ENCODE data around the gene AKIRIN2.
"Not testable (repeated sequence)": the region's sequence is repeated elsewhere in the genome, so short reads cannot be mapped to it uniquely, and the experiment has no call there.

AKIRIN2 gene

DNA sequence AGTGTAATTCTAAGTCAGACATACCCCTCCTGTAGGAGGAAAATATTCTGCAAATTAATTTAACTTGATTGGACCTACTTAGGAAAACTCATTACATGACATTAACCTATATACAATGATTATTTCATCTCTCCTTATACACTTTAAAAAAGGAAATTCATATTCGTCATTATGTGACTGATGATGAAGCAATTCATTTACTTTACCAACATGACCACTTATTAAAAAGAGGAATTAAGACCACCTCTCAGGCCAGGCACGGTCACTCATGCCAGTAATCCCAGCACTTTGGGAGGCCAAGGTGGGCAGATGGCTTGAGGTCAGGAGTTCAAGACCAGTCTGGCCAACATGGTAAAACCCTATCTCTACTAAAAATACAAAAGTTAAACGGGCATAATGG lies 11.6 kb downstream of the AKIRIN2 start:
- in situ Hi-C loops (cut with MboI; ENCODE audit: low sequenced_read_pairs), result no loop called here

DNA sequence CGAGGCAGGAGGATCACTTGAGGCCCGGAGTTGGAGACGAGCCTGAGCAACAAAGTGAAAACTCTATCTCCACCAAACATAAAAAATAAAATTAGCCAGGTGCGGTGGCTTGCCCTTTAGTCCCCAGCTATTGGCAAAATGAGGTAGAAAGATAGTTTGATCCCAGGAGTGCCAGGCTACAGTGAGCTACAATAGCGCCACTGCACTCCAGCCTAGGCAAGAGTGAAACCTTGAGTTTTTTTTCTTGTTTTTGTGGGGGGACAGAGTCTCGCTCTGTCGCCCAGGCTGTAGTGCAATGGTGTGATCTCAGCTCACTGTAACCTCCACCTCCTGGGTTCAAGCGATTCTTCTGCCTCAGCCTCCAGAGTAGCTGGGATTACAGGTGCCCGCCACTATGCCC lies 14.1 kb downstream of the AKIRIN2 start:
- in situ Hi-C loops (cut with MboI; ENCODE audit: low sequenced_read_pairs), result not testable (repeated sequence)

DNA sequence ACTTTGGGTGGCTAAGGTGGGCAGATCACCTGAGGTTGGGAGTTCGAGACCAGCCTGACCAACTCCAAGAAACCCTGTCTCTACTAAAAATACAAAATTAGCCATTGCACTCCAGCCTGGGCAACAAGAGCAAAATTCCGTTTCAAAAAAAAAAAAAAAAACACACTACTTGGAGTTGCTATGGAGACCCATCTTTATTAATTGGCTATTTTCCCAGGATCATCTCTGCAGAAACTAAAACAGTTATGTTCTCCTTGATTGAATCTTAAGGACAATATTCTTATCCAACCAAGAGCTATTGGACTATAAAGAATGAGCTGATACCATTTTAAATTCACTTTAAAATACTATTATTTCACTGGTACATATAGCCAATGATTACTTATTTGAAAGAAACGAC lies 14.7 kb downstream of the AKIRIN2 start:
- in situ Hi-C loops (cut with MboI; ENCODE audit: low sequenced_read_pairs), result no loop called here

DNA sequence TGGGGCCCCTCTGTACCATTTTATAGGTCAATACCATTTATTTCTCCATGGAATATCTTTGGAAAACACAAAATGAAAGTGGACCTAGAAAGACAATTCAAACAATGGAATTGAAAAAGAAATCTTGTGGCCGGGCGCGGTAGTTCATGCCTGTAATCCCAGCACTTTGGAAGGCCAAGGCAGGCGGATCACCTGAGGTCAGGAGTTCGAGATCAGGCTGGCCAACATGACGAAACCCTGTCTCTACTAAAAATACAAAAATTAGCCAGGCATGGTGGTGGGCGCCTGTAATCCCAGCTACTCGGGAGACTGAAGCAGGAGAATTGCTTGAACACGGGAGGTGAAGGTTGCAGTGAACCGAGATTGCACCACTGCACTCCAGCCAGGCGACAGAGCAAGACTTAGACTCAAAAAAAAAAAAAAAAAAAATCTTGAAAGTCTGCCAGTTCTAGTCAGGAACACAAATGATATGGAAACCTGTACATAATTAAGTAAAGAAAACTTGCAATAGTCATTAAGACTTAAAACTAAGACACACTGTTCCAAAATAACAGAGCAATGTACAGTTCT lies 15.3 kb downstream of the AKIRIN2 start:
- in situ Hi-C loops (cut with MboI; ENCODE audit: low sequenced_read_pairs), result not testable (repeated sequence)

- in situ Hi-C loops (cut with MboI; ENCODE audit: low sequenced_read_pairs), result no loop called here
Measured at GRCh38 chr6:87684895-87685654, 17.0 kb downstream of the AKIRIN2 start.

DNA sequence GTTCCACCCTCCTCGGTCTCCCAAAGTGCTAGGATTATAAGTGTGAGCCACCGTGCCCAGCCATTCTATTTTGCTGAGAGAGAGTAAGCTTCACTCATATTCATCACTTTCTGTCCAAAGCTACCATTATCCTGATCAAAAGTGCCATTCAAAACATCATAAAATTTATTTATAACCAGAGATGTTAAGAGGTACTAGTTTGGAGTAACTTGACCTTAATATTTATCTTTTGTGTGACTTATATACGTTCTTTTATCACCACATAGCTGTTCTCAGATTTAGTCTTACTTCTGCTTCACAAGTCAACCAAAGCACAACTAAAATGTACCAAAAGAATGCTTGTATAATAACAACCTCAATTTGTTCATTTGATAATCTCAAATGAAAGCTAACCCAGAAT lies 18.1 kb downstream of the AKIRIN2 start:
- in situ Hi-C loops (cut with MboI; ENCODE audit: low sequenced_read_pairs), result no loop called here

DNA sequence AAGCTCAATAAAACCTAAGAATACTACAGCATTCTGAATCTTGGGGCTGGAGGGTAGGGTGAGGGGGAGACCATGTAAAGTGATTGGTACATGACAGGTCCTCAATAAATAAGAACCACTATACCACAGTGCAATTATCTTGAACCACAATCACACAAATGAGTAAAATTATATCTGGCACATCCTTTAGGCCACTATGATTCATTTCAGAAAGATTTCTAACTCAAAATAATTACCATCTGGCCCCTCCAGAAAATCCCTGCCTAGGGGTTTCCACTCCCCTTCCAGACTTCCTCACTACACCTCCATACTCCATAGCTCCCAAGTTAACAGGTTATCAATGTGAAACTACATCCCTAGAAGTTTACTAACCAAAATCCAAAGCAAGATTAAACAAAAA lies 19.7 kb downstream of the AKIRIN2 start:
- in situ Hi-C loops (cut with MboI; ENCODE audit: low sequenced_read_pairs), result no loop called here

GRCh38 chr6:87675004-87675681 lies 26.9 kb downstream of the AKIRIN2 start:
- in situ Hi-C loops (cut with MboI; ENCODE audit: low sequenced_read_pairs), result no loop called here

- in situ Hi-C loops (cut with MboI; ENCODE audit: low sequenced_read_pairs), result no loop called here
Measured at GRCh38 chr6:87674290-87674689, 27.7 kb downstream of the AKIRIN2 start.

DNA sequence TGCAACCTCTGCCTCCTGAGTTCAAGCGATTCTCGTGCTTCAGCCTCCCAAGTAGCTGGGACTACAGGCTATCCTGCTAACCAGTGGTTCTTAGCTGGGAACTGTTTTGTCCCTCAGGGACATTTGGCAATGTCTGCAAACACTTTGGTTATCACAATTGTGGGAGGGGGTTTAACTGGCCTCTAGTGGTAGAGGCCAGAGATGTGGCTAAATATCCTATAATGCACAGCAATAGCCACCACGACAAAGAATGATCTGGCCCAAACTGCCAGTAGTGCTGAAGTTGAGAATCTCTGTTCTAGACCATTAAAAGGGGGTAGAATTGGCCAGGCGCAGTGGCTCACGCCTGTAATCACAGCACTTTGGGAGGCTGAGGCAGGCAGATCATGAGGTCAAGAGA lies 28.8 kb downstream of the AKIRIN2 start:
- in situ Hi-C loops (cut with MboI; ENCODE audit: low sequenced_read_pairs), result no loop called here

DNA sequence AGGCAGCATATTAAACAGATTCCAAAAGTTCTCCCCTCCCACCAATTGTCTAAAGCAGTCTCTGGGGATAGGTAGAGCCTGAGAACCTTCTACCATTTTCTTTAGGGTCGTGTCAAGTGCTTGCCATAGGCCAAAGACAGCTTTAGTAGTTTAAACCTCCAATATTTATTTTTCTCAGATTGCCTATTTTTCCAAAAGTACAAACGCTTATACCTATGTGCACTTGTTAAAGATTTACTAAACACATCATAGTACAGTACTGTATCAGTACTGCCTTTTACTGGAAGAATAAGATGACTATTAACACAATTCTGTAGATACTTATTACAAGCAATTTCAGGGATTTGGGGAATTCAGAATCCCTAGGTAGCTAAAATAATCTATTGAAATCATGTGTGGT lies 29.4 kb downstream of the AKIRIN2 start:
- in situ Hi-C loops (cut with MboI; ENCODE audit: low sequenced_read_pairs), result no loop called here

DNA sequence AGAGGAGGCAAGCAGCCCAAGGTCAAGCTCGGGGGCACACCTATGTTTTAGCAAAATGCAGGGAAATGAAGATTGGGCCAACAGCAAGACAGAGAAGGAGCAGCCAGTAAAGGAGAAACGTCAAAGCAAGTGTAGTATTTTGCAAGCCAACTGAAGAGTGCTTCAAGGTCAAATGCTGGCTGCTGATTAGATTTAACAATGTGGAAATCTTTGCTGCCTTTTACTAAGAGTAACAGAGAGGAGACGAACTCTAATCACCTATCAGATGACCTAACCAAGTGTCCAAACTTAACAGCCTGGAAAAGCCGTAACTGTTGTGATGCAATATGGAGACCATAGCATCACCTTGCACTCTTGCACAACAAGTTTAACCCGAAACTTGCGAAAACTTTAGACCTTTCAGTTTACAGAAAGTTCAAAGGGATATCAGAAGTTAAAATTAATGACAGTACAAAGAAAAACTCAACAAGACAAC lies 30.4 kb downstream of the AKIRIN2 start:
- in situ Hi-C loops (cut with MboI; ENCODE audit: low sequenced_read_pairs), result no loop called here

DNA sequence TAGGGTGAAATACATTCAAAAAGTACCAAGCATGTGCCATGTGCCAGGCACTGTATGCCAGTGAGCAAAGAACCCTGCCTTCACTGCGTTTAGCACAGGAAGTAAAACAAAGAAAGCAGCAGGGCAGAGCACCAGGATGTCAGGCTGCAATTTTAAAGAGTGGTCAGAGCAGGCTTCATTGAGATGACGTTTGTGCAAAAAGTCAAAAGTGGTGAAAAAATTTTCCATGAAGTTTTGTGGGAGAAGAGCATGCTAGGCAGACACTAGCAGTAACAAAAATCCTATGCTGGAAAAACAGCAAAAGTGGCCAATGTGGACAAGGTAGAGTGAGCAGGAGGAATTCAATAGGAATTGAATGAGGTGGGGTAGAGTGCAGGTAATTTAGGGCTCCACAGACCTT lies 31.3 kb downstream of the AKIRIN2 start:
- in situ Hi-C loops (cut with MboI; ENCODE audit: low sequenced_read_pairs), result no loop called here

DNA sequence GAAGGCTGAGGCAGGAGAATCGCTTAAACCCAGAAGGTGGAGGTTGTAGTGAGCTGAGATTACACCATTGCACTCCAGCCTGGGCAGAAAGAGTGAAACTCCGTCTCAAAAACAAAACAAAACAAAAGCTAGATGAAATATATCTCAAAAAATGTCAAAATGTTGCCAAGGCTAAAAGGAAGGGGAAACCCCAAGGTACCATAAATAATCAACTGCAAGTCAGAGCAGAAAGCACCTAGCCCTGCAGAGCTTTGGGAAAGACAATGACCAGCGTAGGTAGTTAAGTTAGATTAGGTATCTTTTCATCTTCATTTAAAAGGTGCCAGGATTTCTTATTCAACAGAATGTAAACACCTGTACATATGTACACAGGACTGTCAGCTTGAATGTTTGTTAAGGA lies 33.0 kb downstream of the AKIRIN2 start:
- in situ Hi-C loops (cut with MboI; ENCODE audit: low sequenced_read_pairs), result no loop called here

DNA sequence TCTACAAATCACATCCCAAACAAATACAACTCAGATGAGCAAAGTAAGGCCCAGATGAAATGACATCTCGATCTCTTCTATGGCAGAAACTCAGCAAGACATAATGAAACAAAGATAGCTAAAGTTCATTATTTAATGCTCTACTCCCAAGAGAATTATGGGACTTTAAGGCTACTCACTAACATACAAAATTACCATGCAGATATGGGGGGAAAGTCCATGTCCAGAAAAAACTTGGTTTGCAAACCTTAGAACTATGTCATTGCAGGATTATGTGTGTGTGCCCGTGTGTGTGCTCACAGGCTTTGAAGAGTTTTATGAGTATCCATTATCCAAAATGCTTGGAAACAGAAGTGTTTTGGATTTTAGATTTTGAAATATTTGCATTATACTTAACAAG lies 34.0 kb downstream of the AKIRIN2 start:
- in situ Hi-C loops (cut with MboI; ENCODE audit: low sequenced_read_pairs), result no loop called here

- in situ Hi-C loops (cut with MboI; ENCODE audit: low sequenced_read_pairs), result no loop called here
Measured at GRCh38 chr6:87667032-87667431, 35.0 kb downstream of the AKIRIN2 start.

GRCh38 chr6:87664921-87665485 lies 37.0 kb downstream of the AKIRIN2 start:
- in situ Hi-C loops (cut with MboI; ENCODE audit: low sequenced_read_pairs), result no loop called here

GRCh38 chr6:87663434-87663833 lies 38.6 kb downstream of the AKIRIN2 start:
- in situ Hi-C loops (cut with MboI; ENCODE audit: low sequenced_read_pairs), result no loop called here

DNA sequence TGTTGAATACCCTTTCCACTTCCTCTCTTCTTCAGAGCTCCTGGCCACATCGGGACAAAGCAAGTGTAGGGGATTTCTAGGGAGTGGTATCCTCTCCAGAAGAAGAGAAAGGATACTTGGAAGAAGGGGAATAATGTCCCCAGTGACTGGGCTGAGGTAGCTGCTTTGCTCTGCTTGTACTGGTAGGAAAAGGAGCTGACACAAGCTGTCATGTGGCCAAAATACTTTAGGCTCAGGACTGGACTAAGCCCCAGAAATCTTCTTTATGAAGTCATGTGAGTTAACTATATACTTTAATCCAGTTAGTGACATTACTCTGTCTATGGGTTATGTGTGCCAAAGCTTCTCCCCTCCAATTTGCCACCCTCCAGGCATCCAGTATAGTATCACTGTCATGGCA lies 40.5 kb downstream of the AKIRIN2 start:
- in situ Hi-C loops (cut with MboI; ENCODE audit: low sequenced_read_pairs), result no loop called here

- in situ Hi-C loops (cut with MboI; ENCODE audit: low sequenced_read_pairs), result no loop called here
Measured at GRCh38 chr6:87661016-87661415, 41.0 kb downstream of the AKIRIN2 start.

GRCh38 chr6:87660226-87660911 lies 41.7 kb downstream of the AKIRIN2 start:
- in situ Hi-C loops (cut with MboI; ENCODE audit: low sequenced_read_pairs), result no loop called here

Data from HL-60/S4 treated with phorbol 12-myristate 13-acetate at 8.2 ng/mL for 4 days and 3 days (cell line).